Measurements from ENCODE around the gene TM4SF20.

DNA sequence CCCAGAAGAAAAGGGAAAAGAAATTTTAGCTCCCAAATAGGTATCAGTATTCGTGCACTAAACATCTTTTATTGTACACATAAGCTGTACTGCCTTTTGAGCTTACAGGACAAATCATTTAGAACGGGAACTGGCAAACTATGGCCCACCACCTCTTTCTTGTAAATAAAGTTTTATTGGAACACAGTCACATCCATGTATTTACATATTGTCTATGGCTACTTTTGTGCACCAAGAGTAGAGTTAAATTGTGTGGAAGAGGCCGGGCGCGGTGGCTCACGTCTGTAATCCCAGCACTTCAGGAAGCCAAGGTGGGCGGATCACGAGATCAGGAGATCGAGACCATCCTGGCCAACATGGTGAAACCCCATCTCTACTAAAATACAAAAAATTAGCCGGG is 5.7 kb downstream of the TM4SF20 start:
- TF ChIP-seq GATA2 (IDR thresholded peaks at IDR 0.05; ENCODE audit: low read depth, low read length) (no peak), GATA3 (IDR thresholded peaks at IDR 0.05; ENCODE audit: low read depth, low read length) (no peak)
